ENCODE measurements around the gene KRTAP13-1.

KRTAP13-1 gene

GRCh38 chr21:30444204-30444603, 48.4 kb downstream of the KRTAP13-1 start:
- Histone ChIP-seq H3K36me3 (no peaks in the 10 kb centered on the region), H3K4me3 (no peak overlapping the region), H3K27me3 (no peaks in the 10 kb centered on the region), H4K20me1 (no peaks in the 10 kb centered on the region), H3K9me3 (replicated peaks in 1 of 11) (no peaks in the 10 kb centered on the region), H3K4me1 (peaks cover 0 to 8% (median 7%) of the 10 kb centered on the region in 10 experiments; a peak in 10 of 20 replicates), H3K9ac (no peak overlapping the region), H3K27ac (no peak overlapping the region), H3K4me2 (no peak overlapping the region)
- no peak for TF ChIP-seq Cebpa-rat (IDR thresholded peaks at IDR 0.05)
